NCI-H1417 (cell line): ENCODE measurements around the gene CTNNA2.

Experiments
- DNase-seq, 3 experiments: peaks; one replicate each; lab custom pipeline; 2025; lab: John Stamatoyannopoulos, UW

The CTNNA2 gene

GRCh38 chr2:80328159-80328571, 815.3 kb downstream of the CTNNA2 start:
- no peak for DNase-seq

GRCh38 chr2:80329491-80329890, 816.6 kb downstream of the CTNNA2 start:
- no peak for DNase-seq

GRCh38 chr2:80330527-80331450, 817.9 kb downstream of the CTNNA2 start:
- DNase-seq = no peak

DNA sequence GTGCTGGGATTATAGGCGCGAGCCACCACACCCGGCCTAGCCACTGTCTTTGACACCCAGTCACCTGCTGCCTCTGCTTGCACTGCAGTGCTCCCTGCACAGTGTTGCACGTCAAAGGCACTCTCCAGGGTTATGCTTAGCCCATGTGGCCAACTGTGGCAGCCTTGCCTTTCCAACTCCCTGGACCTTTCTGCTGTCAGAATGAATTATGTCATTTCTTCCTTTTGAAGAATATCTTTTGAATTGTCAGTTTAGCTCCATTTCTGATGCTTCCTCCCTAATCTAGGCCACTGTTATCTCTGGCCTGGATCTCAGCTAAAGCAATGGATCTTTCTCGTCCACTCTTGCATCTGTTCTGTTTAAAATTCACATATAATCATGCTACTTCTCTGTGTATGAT, 821.0 kb downstream of the CTNNA2 start:
- DNase-seq = no peak

GRCh38 chr2:80335411-80335810, 822.6 kb downstream of the CTNNA2 start:
- no peak for DNase-seq

DNA sequence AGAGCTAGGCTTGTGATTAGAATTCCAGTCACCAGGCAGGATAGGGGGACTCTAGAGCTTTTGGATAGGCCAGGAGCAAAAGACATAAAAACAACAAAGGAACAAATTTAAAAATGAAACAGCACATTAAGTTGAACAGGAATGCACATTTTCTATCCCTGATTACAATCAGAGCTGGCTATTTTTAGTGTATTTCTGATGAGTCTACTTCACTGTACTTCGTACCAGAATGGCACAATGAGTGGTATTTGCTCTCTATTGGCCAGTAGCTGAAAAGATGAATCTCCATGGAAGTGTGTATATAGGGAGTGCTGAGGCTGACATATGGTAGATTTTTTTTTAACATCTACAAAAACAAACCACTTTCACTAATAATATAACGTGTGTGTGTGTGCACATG, 825.9 kb downstream of the CTNNA2 start:
- DNase-seq = no peak

DNA sequence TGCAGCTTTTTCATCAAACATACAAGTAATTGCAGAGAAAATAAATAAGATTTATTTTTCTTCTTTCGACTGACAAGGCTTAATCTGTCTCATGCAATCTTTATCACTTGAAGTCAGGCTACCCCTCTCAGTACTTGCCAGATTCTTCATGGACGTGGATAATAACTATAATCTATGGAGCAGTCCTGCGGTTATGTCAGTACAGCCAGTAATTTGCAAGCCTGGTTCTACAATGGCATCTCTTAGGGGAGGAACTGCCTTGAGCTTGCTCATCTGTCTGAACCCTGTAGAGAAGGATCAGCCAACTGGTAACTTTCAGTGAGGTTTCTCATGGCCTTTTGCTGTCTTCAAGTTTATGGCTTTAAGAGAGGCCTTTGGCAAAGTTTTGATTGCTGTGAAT, 827.2 kb downstream of the CTNNA2 start:
- no peak for DNase-seq

DNA sequence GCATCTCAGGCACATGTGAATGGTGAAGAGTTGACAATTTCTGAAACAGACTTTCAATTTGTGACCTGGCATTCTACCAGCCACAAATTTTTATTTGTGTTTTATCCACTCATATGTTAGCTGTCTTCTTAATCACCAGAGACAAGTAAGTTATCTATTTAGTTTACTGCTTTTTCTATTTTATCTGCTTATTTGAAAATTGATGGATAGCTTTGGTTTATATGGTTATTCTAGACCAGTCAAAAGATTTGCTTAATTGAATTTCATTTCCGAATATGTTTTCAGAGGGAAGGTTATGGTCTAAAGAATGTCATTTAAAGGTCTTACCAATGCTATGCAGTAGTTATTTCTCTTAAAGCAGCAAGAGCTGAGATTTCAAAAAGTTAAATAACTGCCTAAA, 835.2 kb downstream of the CTNNA2 start:
- no peak for DNase-seq

DNA sequence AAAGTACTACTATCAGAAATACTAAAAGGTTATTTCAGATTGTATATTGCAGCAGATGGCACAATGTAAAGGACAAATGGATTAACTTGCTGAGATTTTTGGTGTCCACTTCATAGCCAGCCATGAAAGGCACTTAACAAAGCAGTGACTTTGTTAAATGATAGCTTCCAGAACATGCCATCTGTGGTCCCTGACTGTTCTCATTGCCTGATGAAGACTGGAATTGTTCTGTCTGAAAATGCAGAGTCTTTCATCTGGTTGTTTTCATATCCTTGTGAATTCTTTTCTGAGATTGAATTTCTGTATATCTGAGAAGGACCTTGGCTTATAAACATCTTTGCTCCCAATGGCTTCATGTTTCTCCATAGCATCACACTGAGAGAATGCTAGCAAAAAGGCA, 836.1 kb downstream of the CTNNA2 start:
- no peak for DNase-seq

- DNase-seq = no peak
Observed at GRCh38 chr2:80351231-80351630, 838.4 kb downstream of the CTNNA2 start.

DNA sequence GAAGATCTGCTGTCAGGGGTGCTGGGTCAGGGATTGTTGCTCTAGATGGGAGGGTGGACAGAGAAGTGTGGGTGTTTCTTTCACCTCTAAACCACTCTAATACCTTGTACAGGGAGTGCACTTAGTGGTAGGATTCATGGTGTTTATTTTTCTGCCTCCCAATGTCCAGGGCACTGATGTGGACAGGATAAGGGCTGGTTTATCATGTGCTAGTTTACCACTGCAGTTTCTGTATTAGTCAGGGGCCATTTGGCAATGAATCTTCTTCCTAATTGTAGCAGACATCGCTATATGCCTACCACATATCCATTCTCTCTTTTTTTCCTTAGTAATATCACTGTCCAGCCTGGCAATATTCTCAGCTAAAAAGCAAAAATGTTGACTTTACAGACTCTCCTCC, 842.0 kb downstream of the CTNNA2 start:
- DNase-seq = no peak

DNA sequence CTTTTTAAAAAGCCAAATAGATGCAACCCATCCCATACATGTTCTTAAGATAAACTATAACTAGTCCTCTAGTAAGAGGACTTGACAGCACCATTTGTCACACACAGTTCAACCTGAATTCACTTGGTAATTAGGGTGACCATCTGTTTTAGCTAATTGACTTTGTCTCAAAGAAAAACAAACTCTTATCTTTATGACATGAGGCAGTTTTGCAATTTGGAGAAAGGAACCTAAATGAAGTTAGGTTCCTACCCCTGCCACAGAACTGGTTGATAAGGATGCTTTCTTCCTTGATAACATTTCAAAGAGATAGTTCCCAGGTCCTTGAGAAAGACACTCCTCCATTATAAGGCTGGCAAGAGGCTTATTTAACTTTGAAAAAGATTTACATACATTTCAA, 849.1 kb downstream of the CTNNA2 start:
- DNase-seq = no peak

DNA sequence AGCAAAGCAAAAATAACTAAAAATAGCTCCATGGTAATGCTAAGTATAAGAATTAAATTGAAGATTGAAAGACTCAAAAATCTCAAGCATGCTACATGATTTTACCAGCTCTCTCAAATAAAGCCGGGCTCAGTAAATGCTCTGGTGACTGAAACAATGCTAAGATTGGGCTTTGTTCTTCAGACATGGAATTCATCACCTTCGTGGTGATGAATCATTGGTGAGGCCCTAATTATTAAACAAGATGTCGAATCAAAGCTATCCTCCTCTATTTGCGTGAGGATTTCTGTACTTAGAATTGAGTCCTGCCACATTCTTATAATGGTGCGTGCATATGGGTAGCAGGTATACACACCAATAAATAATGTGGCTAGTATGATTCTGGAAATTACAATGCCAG, 850.5 kb downstream of the CTNNA2 start:
- DNase-seq = no peak

- peak in 1 of 3 experiments; percentile 1 for DNase-seq
Observed at GRCh38 chr2:80363791-80364349, 851.0 kb downstream of the CTNNA2 start.

- peak in 1 of 3 experiments; percentile 7 for DNase-seq
Observed at GRCh38 chr2:80364524-80365212, 851.8 kb downstream of the CTNNA2 start.

- DNase-seq = peak in 1 of 3 experiments; percentile 62
Observed at GRCh38 chr2:80365762-80366161, 852.9 kb downstream of the CTNNA2 start.

DNA sequence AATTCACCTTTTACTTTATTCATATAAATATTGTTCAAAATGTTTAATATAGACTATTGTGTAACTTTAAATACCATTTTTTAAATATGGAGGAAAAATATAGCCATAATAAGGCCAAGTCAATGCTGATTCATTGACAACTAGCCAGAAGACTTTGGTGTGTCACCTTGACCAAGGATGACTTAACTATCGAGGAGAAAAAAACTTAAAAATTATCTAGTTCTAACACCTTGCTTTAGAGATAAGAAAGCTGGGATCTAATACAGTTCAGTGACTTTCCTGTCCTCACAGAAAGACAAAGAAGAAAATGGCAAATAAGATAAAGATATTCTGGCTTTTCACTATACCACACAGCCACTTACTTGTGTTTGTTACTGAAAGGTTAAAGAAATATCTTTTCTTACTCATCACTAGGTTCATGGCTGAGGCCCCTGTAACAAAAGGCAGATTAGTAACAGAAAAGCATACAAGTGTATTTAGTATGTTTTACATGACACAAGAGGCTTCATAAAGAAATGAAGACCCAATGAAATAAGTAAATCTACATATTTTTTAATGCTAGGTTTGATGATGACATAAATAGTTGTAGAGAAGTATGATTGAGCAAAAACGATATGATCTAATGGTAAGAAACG, 857.6 kb downstream of the CTNNA2 start:
- DNase-seq = no peak

DNA sequence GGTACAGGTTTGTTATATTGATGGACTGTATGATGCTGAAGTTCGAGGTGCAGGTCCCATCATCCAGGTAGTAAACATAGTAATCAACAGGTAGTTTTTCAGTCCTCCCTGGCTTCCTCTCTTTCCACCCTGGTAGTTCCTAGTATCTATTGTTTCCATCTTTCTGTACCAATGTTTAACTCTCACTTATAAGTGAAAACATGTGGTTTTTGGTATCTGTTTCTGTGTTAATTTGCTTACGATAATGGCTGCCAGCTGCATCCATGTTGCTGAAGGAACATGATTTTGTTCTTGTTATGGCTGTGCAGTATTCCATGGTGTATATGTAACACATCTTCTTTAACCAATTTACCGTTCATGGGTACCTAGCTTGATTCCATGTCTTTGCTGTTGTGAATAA, 861.3 kb downstream of the CTNNA2 start:
- DNase-seq = no peak

- no peak for DNase-seq
Observed at GRCh38 chr2:80377071-80377470, 864.2 kb downstream of the CTNNA2 start.

- no peak for DNase-seq
Observed at GRCh38 chr2:80380736-80381135, 867.9 kb downstream of the CTNNA2 start.

- DNase-seq = no peak
Observed at GRCh38 chr2:80381666-80382065, 868.8 kb downstream of the CTNNA2 start.

GRCh38 chr2:80392441-80392840, 879.6 kb downstream of the CTNNA2 start:
- no peak for DNase-seq
